Activated CD4-positive, CD25-positive, alpha-beta regulatory T cell treated with anti-CD3 and anti-CD28 coated beads, Interleukin-2, amount 50 U/mL, for 24 hours (primary cell): ENCODE measurements around the gene CRELD1.
A peak's percentile ranks its signal among the peaks of the same experiment; 100 is the strongest.

ENCODE experiments used
- ATAC-seq, 2 donors: fragments of 150-1000 bp; cut with Tn5 transposase; one replicate each; pipeline ENCODE4 v1.10.0; 2021; ENCODE audit warnings: mild to moderate bottlenecking in 1 of 2, moderate library complexity in 1 of 2

The CRELD1 gene

DNA sequence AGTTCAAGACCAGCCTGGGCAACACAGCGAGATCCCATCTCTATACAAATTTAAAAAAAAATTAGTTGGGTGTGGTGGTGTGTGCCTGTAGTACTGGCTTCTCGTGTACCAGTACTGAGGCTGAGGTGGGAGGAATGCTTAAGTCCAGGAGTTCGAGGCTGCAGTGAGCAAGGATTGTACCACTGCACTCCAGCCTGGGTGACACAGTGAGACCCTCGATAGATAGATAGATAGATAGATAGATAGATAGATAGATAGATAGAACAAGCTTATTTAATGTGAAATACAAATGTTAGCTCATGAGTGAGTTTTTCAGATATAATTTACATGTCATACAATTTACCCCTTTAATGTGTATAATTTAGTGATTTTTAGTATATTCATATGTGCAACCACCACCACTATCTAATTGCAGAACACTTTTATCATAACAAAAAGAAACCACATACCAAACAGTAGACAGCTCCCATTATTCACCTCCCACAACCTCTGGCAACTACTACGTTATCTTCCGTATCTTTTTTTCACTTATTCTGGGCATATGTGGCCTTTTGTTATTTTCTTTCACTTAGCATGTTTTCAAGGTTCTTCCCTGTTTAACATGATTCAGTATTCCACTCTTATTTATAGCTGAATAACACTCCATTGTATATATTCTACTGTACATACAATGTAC, 31.7 kb downstream of the CRELD1 start:
- ATAC-seq, result no peak

DNA sequence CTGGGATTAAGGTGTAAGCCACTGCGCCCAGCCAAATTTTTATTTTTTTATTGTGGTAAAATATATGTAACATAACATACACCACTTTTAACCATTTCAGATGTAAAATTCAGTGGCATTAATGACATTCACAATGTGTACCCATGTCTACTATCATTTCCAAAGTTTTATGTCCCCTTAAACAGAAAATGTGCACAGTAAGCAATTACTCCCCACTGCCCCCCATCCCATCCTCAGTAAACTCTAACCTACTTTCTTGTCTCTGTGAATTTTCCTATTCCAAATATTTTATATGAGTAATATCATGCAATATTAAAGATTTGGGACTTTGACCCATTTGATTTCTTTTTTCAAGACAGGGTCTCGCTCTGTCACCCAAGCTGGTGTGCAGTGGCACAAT, 33.2 kb downstream of the CRELD1 start:
- no peak for ATAC-seq

DNA sequence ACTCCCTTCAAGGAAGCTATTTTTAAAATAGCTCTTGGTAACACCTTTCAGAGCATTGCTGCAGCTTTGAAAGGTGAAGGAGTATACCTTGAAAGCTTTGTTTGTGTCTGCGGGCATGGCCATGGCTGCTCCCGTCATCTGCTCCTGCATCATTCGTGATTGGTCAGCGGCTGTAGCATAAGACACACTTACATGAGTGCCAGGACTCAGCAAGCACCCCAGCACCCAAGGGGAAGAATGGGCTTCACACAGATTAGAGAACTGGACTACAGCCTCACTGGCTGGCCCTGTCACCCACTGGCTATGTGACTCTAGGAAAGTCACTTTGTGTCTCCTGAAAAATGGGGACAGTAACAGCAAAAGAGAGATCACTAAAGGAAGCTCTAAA, 36.0 kb downstream of the CRELD1 start:
- no peak for ATAC-seq

DNA sequence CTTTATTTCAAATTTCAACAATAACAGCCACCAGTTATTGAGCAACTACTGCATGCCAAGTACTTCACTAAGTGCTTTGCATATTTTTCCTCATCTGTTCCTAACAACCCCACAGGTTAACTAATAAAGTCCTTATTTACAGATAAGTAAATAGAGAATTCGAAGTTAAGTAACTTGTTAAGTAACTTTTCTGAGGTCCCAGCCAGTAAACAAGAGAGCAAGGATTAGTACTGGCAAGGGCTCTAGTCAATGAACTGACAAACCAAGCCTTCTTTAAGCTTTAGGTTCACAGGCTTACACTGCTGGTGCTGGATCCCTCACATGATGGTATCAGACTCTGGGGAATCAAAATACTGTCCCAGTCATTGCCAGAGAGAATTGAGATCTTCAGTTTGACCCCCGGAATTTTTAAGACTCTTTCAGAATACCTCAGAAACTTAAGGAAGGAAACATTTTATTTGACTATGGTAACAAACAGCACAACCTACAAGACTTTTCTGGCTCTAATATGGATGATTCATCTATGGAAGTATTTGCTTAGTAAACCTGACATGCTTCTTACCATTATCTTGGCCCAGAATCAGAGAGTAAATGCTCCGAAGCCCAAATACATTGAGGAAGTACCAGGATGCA, 36.5 kb downstream of the CRELD1 start:
- no peak for ATAC-seq

DNA sequence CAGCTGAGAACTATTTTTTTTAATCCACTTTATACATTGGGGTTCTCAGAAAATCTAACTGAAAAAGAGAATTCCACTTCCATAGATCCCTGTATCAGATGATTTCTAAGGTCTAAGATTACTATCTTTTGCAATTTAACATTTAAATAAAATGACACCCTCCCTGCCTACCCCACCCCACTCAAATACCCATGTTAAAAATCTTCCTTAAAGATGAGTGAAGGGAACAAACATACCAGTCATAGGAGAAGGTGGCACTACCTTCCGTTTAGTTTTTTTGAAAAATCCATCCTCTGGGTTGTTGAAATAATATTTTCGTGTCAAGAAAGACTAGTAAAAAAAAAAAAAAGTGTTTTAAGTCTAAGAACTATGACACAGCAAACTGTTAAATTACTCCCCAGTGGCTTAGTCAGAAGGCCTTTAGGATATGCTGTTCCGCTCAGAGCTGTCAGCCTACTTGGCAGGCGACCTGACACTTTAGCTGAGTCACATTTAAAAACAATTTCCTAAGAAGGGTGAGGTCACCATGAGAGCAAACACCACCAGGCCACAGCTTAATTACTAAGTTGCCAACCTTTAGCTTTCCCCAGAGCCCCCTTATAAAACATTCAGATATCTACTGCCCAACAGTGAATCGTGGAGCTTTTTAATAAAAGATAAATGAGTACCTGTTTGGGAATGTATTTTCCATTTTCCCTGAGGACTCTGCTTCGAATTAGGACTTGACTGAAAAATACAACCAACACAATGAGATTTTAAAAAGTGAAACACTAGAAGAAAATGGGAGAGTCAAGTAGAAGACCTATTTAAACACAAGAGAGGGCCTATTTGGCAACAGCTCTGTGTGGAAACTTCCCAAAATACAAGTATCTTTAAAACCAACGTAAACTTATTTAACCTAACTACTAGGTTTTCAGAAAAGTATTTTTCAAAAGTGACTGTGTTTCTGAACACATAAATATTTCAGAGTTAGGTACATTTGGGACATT, 43.4 kb downstream of the CRELD1 start:
- peak; percentile 95 to 99 for ATAC-seq

DNA sequence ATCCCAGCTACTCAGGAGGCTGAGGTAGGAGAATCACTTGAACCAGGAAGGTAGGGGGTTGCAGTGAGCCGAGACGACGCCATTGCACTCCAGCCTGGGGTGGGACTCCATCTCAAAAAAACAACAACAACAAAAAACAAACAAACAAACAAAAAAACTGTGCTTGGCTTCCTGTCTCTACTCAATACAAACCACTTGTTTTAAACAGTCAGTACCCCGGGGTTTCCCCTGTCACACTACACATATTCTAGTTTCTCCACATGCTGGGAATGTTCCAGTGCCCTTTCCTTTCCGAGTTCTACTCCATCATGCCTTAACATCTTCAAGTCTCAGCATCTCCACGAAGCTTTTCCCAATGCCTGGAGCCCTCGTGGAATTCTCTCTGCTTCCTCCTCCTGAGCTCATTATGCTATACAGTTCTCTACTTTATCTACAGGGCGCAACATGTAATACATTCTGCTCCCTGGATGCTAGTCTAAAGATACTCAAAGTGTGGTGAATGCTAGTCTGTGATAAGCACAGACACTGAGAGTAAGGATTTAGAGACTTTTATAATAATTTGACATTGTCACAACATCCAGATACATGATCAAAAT, 45.2 kb downstream of the CRELD1 start:
- ATAC-seq, result no peak

DNA sequence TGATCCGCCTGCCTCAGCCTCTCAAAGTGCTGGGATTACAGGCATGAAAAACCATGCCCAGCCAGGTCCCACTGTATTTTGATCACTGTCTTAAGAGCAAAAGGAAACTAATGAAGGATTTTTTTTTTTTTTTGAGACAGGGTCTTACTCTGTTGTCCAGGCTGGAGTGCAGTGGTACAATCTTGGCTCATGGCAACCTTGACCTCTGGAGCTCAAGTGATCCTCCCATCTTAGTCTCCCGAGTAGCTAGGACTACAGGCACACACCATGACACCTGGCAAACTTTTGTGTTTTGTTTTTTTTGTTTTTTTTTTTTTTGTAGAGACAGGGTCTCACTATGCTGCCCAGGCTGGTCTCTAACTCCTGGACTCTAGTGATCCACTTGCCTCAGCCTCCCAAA, 46.6 kb downstream of the CRELD1 start:
- no peak for ATAC-seq

DNA sequence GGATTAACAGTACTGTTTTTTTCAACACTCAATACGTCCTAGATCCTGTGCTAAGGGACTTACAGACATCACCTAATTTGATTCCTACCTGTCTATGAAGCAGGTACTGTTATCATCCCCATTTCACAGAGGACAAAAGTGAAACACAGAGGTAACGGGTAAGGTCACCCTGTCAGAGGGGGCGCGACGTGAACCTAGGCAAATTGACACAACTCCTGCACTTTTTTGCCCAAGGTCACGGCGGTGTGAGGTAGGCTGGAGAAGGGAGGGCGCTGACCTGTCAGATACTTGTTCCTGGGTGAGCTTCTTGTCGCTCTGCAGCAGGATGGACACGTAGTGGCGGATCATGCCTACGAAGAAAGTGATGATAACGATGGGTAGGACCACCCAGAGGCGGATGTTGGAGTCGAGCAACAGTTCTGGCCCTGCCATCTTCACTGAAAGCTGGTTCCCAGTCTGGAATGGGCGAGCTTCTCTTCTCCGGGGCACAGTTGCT, 52.6 kb downstream of the CRELD1 start:
- peak; percentile 22 to 30 for ATAC-seq

DNA sequence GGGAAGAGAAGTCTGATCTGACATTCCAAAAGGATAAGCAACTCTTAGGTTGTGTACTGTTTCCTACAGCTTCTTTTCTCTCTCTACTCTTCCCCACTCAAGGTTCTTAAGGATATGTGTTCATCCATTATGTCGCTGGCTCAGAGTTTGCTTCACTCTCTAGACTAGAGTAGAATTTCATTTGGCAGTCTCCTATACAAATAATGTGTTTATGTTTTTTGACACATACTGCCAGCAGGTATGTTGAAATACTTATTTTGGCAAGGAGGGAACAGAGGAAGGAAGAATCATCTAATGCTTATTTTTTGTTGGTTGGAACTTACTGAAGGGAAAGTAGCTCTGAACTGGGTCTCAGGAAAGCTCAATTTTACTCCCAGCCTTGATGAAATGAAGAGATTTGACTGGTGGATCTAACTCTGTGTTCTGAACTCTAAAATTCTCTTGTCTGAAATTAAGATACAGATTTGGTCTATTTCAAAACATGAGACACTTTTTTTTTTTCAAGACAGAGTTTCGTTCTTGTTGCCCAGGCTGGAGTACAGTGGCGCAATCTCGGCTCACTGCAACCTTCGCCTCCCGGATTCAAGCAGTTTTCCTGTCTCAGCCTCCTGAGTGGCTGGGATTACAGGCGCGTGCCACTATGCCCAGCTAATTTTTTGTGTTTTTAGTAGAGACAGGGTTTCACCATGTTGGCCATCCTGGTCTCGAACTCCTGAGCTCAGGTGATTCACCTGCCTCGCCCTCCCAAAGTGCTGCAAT, 60.6 kb downstream of the CRELD1 start:
- ATAC-seq, result no peak
